HL-60/S4 (cell line): ENCODE results near the gene KIF6.

Experiments used
- in situ Hi-C: fragments of 300-500 bp; cut with MboI; formaldehyde crosslinking; loops from 2 replicates; pipeline ENCODE4 v1.14.3; 2022; ENCODE audit warnings: low sequenced_read_pairs

KIF6 gene

GRCh38 chr6:39361657-39362486 is 363.3 kb downstream of the KIF6 start:
- in situ Hi-C loops: loop anchor here (25.0 kb wide), 1 partner anchor 950 kb away; no protein-coding TSS in a partner anchor

GRCh38 chr6:39360378-39360777 is 364.8 kb downstream of the KIF6 start:
- in situ Hi-C loops: loop anchor here (25.0 kb wide), 1 partner anchor 952 kb away; no protein-coding TSS in a partner anchor

GRCh38 chr6:39357998-39358686 is 367.1 kb downstream of the KIF6 start:
- in situ Hi-C loops: loop anchor here (25.0 kb wide), 1 partner anchor 954 kb away; no protein-coding TSS in a partner anchor

- in situ Hi-C loops: loop anchor here (25.0 kb wide), 1 partner anchor 958 kb away; no protein-coding TSS in a partner anchor
Observed at GRCh38 chr6:39353698-39354315, 371.4 kb downstream of the KIF6 start.

GRCh38 chr6:39350723-39351505 is 374.3 kb downstream of the KIF6 start:
- in situ Hi-C loops: loop anchor here (25.0 kb wide), 1 partner anchor 961 kb away; no protein-coding TSS in a partner anchor

- in situ Hi-C loops: no loop called here
Observed at GRCh38 chr6:39348740-39349139, 376.5 kb downstream of the KIF6 start.

GRCh38 chr6:39347906-39348585 is 377.2 kb downstream of the KIF6 start:
- in situ Hi-C loops: no loop called here

- in situ Hi-C loops: no loop called here
Observed at GRCh38 chr6:39347206-39347605, 378.0 kb downstream of the KIF6 start.

GRCh38 chr6:39344821-39345280 is 380.4 kb downstream of the KIF6 start:
- in situ Hi-C loops: no loop called here

- in situ Hi-C loops: no loop called here
Observed at GRCh38 chr6:39343396-39343870, 381.8 kb downstream of the KIF6 start.

GRCh38 chr6:39342692-39343395 is 382.4 kb downstream of the KIF6 start:
- in situ Hi-C loops: no loop called here

GRCh38 chr6:39341937-39342336 is 383.3 kb downstream of the KIF6 start:
- in situ Hi-C loops: no loop called here

GRCh38 chr6:39341352-39341751 is 383.9 kb downstream of the KIF6 start:
- in situ Hi-C loops: no loop called here

GRCh38 chr6:39339868-39340550 is 385.2 kb downstream of the KIF6 start:
- in situ Hi-C loops: no loop called here

GRCh38 chr6:39339096-39339867 is 385.9 kb downstream of the KIF6 start:
- in situ Hi-C loops: no loop called here

GRCh38 chr6:39338397-39338796 is 386.8 kb downstream of the KIF6 start:
- in situ Hi-C loops: no loop called here

GRCh38 chr6:39335780-39336545 is 389.2 kb downstream of the KIF6 start:
- in situ Hi-C loops: no loop called here
